HUES48 (cell line): ENCODE data around the gene UQCRQ.

Experiments used
- H3K27ac ChIP-seq: one replicate; pipeline ENCODE4 v1.7.0; 2013; ENCODE audit warnings: low read depth, low read length, inconsistent platforms
- H3K27me3 ChIP-seq: 2 replicates; pipeline ENCODE4 v1.6.1; 2013; ENCODE audit warnings: mild to moderate bottlenecking, low read length; ENCODE audit not compliant: control insufficient read depth, insufficient read depth
- H3K36me3 ChIP-seq: 2 replicates; pipeline ENCODE4 v1.6.1; 2013; ENCODE audit warnings: low read length; ENCODE audit not compliant: control insufficient read depth, insufficient read depth
- H3K4me1 ChIP-seq: 2 replicates; pipeline ENCODE4 v1.6.1; 2013; ENCODE audit warnings: mild to moderate bottlenecking, low read length; ENCODE audit not compliant: control insufficient read depth, insufficient read depth
- H3K4me3 ChIP-seq: 2 replicates; pipeline ENCODE4 v1.5.1; 2013; ENCODE audit warnings: mild to moderate bottlenecking, low read depth, low read length
- H3K9ac ChIP-seq: 2 replicates; pipeline ENCODE4 v1.6.1; 2013; ENCODE audit warnings: mild to moderate bottlenecking, low read depth, low read length, moderate library complexity
- H3K9me3 ChIP-seq: 2 replicates; pipeline ENCODE4 v1.6.1; 2013; ENCODE audit warnings: low read length; ENCODE audit not compliant: control insufficient read depth, insufficient read depth

Gene UQCRQ

GRCh38 chr5:132836852-132837251 is 29.6 kb upstream of the UQCRQ start:
- no peaks in the 10 kb centered on the region for H3K4me1 ChIP-seq
- no peak overlapping the region for H3K4me3 ChIP-seq
- H3K27ac ChIP-seq, result no peak overlapping the region
- no peaks in the 10 kb centered on the region for H3K9me3 ChIP-seq
- no peaks in the 10 kb centered on the region for H3K36me3 ChIP-seq
- H3K27me3 ChIP-seq, result peaks cover 6% of the 10 kb centered on the region; the same call in 1 of the 2 replicates
- H3K9ac ChIP-seq, result no peak overlapping the region

GRCh38 chr5:132837868-132838267 is 28.6 kb upstream of the UQCRQ start:
- Histone ChIP-seq H3K9ac (no peak overlapping the region), H3K27me3 (peaks cover 2% of the 10 kb centered on the region; the same call in 1 of the 2 replicates), H3K9me3 (no peaks in the 10 kb centered on the region), H3K4me3 (no peak overlapping the region), H3K36me3 (no peaks in the 10 kb centered on the region), H3K4me1 (no peaks in the 10 kb centered on the region), H3K27ac (no peak overlapping the region)

- no peak overlapping the region for H3K27ac ChIP-seq
- no peaks in the 10 kb centered on the region for H3K27me3 ChIP-seq
- no peak overlapping the region for H3K9ac ChIP-seq
- no peaks in the 10 kb centered on the region for H3K4me1 ChIP-seq
- H3K36me3 ChIP-seq, result no peaks in the 10 kb centered on the region
- H3K9me3 ChIP-seq, result no peaks in the 10 kb centered on the region
- H3K4me3 ChIP-seq, result no peak overlapping the region
These were observed 27.7 kb upstream of the UQCRQ start for GRCh38 chr5:132838516-132839282.

GRCh38 chr5:132839426-132840301 is 26.8 kb upstream of the UQCRQ start:
- Histone ChIP-seq H3K9me3 (no peaks in the 10 kb centered on the region), H3K4me3 (no peak overlapping the region), H3K36me3 (no peaks in the 10 kb centered on the region), H3K27ac (no peak overlapping the region), H3K4me1 (no peaks in the 10 kb centered on the region), H3K9ac (no peak overlapping the region), H3K27me3 (no peaks in the 10 kb centered on the region)

GRCh38 chr5:132840313-132840712 is 26.1 kb upstream of the UQCRQ start:
- no peaks in the 10 kb centered on the region for H3K4me1 ChIP-seq
- H3K27me3 ChIP-seq, result no peaks in the 10 kb centered on the region
- H3K27ac ChIP-seq, result no peak overlapping the region
- H3K9me3 ChIP-seq, result no peaks in the 10 kb centered on the region
- H3K36me3 ChIP-seq, result no peaks in the 10 kb centered on the region
- H3K4me3 ChIP-seq, result no peak overlapping the region
- no peak overlapping the region for H3K9ac ChIP-seq

GRCh38 chr5:132840896-132841295 is 25.5 kb upstream of the UQCRQ start:
- H3K9ac ChIP-seq, result no peak overlapping the region
- no peaks in the 10 kb centered on the region for H3K27me3 ChIP-seq
- H3K4me3 ChIP-seq, result no peak overlapping the region
- H3K36me3 ChIP-seq, result no peaks in the 10 kb centered on the region
- H3K27ac ChIP-seq, result no peak overlapping the region
- no peaks in the 10 kb centered on the region for H3K9me3 ChIP-seq
- H3K4me1 ChIP-seq, result no peaks in the 10 kb centered on the region

- no peak overlapping the region for H3K4me3 ChIP-seq
- no peak overlapping the region for H3K27ac ChIP-seq
- H3K27me3 ChIP-seq, result no peaks in the 10 kb centered on the region
- H3K9ac ChIP-seq, result no peak overlapping the region
- H3K9me3 ChIP-seq, result no peaks in the 10 kb centered on the region
- no peaks in the 10 kb centered on the region for H3K36me3 ChIP-seq
- no peaks in the 10 kb centered on the region for H3K4me1 ChIP-seq
These were observed 25.1 kb upstream of the UQCRQ start for GRCh38 chr5:132841305-132841704.

- H3K9ac ChIP-seq, result no peak overlapping the region
- no peaks in the 10 kb centered on the region for H3K36me3 ChIP-seq
- H3K4me1 ChIP-seq, result no peaks in the 10 kb centered on the region
- H3K9me3 ChIP-seq, result no peaks in the 10 kb centered on the region
- no peaks in the 10 kb centered on the region for H3K27me3 ChIP-seq
- no peak overlapping the region for H3K4me3 ChIP-seq
- no peak overlapping the region for H3K27ac ChIP-seq
These were observed 18.2 kb upstream of the UQCRQ start for GRCh38 chr5:132848270-132848669.

- Histone ChIP-seq H3K4me3 (no peak overlapping the region), H3K9me3 (no peaks in the 10 kb centered on the region), H3K36me3 (no peaks in the 10 kb centered on the region), H3K9ac (no peak overlapping the region), H3K4me1 (peaks cover 8% of the 10 kb centered on the region), H3K27me3 (no peaks in the 10 kb centered on the region), H3K27ac (no peak overlapping the region)
These were observed 17.1 kb upstream of the UQCRQ start for GRCh38 chr5:132849347-132849746.

GRCh38 chr5:132850066-132850465 is 16.4 kb upstream of the UQCRQ start:
- H3K4me1 ChIP-seq, result peaks cover 11% of the 10 kb centered on the region
- H3K27me3 ChIP-seq, result no peaks in the 10 kb centered on the region
- no peak overlapping the region for H3K4me3 ChIP-seq
- no peaks in the 10 kb centered on the region for H3K9me3 ChIP-seq
- H3K9ac ChIP-seq, result no peak overlapping the region
- no peaks in the 10 kb centered on the region for H3K36me3 ChIP-seq
- H3K27ac ChIP-seq, result no peak overlapping the region

- no peaks in the 10 kb centered on the region for H3K27me3 ChIP-seq
- H3K9me3 ChIP-seq, result no peaks in the 10 kb centered on the region
- H3K4me1 ChIP-seq, result peaks cover 11% of the 10 kb centered on the region
- H3K9ac ChIP-seq, result no peak overlapping the region
- no peak overlapping the region for H3K4me3 ChIP-seq
- H3K36me3 ChIP-seq, result no peaks in the 10 kb centered on the region
- H3K27ac ChIP-seq, result no peak overlapping the region
These were observed 13.1 kb upstream of the UQCRQ start for GRCh38 chr5:132853323-132853722.
